OCI-LY1 (cell line): ENCODE measurements around the gene YIF1A.

Source experiments
- EZH2 ChIP-seq: fragments of 200-600 bp; sonication (generic), shearing (Covaris generic); IDR thresholded peaks from 2 replicates; pipeline ENCODE4 v1.8.0; 2017; ENCODE audit warnings: borderline replicate concordance, mixed run types, mild to moderate bottlenecking, antibody characterized with exemption, low read length, moderate library complexity, mixed read lengths
- TF ChIP-seq, protein P1 (sequence below): fragments of 200-600 bp; sonication (generic), shearing (Covaris generic); IDR thresholded peaks from 2 replicates; pipeline ENCODE4 v1.5.1; 2017; ENCODE audit warnings: mild to moderate bottlenecking, antibody characterized with exemption, low read length, moderate library complexity, mixed read lengths

DNA sequence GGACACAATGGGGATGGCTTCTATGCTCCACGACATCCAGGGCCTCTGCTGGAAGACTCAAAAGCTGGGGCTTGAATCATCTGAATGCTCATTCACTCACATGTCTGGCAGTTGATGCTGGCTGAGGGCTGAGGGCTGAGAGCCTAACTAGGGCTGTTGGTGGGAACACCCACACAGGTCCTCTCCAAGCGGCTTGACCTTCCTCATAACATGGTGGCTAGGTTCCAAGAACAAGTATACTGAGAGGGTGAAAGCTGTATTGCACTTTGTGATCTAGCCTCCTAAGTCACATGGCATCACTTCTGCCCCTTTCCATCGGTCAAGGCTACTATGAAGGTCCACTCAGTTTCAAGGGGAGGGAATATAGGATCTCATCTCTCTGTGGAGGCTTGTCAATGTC is 10.2 kb upstream of the YIF1A start:
- TF ChIP-seq, protein P1, sequence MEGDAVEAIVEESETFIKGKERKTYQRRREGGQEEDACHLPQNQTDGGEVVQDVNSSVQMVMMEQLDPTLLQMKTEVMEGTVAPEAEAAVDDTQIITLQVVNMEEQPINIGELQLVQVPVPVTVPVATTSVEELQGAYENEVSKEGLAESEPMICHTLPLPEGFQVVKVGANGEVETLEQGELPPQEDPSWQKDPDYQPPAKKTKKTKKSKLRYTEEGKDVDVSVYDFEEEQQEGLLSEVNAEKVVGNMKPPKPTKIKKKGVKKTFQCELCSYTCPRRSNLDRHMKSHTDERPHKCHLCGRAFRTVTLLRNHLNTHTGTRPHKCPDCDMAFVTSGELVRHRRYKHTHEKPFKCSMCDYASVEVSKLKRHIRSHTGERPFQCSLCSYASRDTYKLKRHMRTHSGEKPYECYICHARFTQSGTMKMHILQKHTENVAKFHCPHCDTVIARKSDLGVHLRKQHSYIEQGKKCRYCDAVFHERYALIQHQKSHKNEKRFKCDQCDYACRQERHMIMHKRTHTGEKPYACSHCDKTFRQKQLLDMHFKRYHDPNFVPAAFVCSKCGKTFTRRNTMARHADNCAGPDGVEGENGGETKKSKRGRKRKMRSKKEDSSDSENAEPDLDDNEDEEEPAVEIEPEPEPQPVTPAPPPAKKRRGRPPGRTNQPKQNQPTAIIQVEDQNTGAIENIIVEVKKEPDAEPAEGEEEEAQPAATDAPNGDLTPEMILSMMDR = no peak
- TF ChIP-seq EZH2 = no peak
